HG02610 (cell line): ENCODE data around the gene RFPL3.
"Not testable (repeated sequence)": the region's sequence is repeated elsewhere in the genome, so short reads cannot be mapped to it uniquely, and the experiment has no call there.

Source experiments
- ATAC-seq: cut with Tn5 transposase; IDR thresholded peaks from one replicate; pipeline ENCODE4 v1.9.1; 2021; ENCODE audit warnings: mild to moderate bottlenecking, moderate library complexity; ENCODE audit not compliant: unreplicated experiment

The RFPL3 gene

DNA sequence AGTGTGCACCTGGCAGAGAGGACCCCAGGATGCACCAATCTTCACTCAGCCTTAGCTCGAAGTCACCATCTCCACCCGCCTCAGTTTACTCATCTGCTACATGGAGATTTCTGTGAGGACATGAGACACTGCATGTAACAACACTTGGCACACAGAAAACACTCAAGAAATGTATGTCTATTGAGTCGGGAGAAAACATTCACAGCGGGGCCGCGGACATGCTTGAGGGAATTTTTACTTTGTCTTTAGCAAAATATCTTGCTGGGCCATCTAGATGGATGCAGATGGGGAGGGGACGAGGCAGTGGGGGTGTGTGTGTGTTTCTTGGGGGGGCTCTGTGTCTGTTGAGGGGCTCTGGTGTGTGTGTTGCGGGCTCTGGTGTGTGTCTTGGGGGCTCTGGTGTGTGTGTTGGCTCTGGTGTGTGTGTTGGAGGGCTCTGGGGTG, 28.4 kb upstream of the RFPL3 start:
- ATAC-seq, result no peak

DNA sequence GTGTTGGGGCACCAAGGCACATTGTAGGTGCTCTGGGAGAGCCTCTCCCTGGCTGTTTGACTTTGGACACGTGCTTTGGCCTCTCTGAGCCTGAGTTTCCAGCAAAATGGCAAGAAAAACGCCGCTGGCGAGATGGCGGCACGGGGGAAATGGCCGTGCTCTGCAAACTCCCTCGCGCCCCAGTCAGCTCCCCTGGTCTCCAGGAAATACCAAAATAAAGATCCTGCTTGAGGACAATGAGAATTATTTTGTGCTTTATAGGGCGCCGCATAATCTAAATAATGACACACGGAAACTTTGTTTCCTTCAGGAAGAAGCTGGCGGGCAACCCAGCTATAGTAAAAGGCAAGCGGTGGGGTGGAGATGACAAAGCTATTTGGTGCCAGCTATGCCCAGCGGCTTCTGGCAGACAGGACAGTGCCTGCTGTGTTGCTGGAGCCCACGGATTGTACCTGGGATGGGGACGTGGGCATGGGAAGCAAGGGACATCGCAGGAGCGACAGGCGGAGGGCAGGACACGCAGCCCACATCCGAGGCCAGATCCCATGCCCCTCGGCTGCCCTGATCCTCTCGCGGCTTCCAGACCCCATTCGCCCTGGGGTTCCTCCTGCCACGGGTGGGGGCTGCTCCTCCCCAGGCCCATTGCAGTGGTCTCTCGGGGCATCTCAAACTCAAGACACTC, 26.3 kb upstream of the RFPL3 start:
- no peak for ATAC-seq

DNA sequence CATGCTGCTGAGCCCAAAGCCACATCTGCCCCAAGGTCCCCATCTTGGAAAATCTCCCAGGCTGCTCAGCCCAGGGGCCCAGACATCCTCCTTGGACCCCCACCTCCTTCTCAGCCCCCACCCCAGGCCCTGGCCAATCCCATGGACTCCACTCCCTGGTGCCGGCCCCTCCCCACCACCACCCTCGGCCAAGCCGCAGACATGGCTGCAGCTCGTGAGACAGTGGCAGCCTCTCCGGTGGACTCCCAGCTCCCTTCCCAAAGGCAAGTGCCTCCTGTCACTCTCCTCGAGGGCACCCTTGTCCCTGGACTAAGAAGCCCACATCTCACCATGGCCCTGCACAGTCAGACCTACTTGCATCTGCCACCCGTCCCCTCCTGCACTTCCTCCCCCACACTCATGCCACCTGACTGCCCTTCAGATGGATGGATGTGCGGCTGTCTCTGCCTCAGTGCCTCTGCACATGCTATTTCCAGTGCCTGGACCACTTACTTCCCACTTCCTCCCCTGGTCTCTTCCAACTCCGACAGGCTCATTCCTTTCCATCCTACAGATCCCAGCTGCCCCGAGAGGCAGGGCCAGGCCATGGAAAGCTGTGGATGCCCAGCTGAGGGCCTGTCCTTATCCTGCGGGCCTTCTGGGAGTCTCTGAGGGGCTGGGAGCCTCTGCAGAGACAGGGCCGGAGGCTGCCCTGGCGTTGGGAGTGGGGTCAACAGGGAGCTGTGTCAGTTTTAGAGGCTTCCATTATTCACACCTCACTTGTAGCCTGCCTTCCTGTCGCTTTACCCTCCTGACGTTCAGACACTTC, 25.5 kb upstream of the RFPL3 start:
- ATAC-seq, result no peak

DNA sequence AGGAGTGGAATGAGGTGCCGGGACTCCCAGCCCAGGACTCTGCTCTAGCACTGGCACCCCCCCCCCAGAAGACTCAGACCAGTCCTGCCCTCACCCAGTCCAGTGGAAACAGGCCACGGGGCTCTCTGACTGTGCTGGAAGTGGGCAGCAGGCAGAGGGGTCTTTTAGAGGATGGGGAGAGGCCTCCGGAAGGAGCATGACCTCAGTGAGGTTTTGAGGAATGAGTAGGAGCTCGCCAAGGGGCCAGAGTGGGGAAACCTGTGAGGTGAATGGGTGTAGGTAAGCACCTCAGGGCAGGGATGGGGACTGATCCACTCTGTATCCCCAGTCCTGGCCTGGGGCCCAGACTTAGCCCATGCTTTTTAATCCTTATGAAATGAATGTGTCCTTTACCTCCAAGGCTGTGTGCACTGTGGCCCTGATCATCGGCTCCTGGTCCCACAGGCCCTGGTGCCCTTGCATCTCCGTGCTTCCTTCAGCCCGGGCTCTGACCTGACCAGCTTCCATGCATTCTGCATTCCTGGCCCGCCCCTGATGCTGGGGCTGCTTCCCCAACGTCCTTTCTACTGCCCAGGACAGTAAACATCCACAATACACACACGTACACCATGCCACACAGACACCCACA, 24.4 kb upstream of the RFPL3 start:
- no peak for ATAC-seq

DNA sequence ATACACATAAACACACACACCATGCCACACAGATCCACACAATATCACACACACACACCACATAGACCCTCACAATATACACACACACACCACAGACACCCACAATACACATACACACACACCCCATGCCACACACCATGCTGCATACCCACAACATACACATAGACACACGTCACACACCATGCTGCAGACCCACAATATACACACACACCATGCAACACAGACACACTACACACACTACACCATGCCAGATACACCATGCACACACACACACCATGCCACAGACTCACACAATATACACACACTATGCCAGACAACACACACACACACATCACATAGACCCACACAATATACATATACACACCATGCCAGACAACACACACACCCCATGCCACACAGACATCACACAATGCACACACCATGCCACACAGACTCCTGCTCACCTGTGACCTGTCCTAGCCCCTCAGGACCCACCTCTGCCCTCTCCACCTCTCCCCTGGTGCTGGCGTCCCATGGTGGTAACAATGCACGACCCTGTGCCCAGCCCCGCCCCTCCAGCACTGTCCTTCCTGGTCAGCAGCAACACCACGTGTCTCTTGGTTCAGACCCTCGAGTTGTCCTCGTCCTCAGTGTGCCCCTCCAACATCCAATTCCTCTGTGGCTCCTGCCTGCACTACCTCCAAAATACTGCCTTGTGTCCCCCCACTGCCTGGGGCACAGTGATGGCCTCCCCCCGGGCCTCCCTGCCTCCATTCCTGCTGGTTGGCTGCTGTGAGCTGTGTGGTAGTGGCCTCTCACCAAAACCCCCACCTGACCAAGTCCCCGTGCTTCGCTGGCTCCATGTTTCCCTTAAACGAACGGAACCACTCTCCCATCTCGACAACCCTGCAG, 23.7 kb upstream of the RFPL3 start:
- ATAC-seq, result no peak

DNA sequence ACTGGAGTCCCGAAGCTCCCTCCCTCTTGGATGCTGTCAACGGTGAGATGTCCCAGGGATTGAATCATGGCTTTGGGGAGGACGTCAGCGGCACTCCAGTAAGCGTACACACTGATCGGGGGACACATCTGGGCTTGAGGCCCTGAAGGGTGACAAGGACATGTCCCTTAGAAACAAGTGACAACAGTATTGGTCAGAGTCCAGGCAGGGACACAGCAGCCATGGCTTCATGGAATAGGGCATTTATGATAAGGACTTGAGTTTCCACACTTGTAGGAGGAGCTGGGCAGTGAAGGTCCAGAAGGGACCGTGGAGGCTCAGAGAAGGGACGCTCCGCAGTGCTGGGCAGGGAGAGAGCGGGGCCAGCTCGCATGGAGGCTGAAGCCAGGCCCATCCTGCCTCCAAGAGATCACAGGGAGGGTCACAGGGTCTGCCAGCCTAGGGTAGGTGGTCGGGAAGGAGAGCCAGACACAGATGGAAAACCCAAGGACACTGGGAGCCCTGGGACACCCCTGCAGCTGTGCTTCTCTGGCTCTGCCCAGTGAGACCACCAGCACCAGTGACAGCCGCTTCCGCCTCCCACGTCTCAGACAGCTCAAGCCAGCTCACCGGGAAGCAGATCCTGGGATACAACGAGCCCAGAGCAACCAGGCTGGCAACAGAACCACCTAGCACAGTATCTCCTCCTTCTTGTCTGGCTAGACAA, 22.9 kb upstream of the RFPL3 start:
- ATAC-seq, result no peak

DNA sequence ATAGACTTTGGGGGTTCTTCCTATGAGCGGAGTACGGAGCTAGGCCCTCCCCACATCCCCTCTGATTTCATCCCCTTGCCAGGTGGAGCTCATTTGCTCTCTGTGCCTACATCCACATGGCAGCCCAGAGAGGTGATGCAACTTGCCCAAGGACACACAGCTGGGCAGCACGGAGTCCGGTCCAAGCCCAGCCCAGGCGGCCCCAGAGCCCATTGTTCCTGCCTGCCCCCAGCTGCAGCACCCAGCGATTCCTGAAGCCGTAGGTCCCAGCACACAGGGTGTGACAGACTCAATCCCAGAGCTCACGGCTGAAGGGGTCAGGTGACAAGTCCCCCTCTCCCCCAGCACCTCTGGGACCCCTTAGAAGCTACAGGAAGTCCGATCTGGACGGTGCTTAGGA, 22.2 kb upstream of the RFPL3 start:
- ATAC-seq, result no peak

DNA sequence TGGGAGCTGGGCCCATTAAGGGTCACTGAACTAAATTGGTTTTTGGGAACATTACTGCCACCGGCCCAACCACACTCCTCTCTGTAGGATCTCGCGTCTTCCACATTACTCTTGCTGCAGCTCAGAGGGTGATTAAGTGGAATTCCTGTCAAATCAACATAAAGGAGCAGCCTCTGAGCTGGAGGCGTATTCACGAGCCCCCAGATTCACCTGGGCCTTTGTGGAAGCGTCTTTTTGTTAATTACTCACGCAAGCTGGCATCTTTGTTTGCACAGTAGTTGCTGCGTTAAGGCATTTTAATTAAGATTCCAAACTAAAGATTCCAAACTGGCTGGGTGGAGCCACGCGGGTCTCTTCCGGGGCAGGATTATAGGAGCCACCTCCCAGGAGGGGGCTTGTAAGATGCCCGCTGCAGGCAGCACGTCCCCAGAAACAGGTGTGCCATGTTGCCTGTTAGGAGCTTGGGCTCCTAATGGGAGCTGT, 21.5 kb upstream of the RFPL3 start:
- no peak for ATAC-seq

DNA sequence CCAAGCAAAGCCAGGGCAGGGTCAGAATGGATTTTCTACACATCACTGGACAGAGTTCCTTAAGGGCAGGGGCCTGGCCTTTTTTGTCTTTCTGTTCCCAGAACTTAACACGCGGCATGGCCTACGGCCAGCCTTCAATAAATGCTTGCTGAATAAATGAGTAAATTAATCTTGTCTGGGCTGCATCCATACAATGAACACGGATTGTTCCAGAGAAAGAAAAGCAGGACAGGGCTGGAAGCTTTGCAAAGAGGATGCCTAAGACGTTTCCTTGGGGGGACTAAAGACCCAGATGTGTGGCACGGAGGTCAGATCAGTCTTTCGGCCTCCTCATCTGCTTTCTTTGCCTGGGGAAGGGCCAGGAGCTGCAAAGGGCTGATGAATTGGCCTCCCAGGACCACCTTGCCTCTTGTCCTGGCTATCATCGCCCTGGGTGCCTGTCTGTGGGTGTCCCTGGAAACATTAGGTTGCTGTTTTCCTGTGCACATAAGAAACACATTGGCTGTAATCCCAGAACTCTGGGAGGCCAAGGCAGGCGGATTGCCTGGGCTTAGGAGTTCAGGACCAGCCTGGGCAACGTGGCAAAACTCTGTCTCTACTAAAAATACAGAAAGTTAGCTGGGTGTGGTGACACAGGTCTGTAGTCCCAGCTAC, 20.8 kb upstream of the RFPL3 start:
- no peak for ATAC-seq

DNA sequence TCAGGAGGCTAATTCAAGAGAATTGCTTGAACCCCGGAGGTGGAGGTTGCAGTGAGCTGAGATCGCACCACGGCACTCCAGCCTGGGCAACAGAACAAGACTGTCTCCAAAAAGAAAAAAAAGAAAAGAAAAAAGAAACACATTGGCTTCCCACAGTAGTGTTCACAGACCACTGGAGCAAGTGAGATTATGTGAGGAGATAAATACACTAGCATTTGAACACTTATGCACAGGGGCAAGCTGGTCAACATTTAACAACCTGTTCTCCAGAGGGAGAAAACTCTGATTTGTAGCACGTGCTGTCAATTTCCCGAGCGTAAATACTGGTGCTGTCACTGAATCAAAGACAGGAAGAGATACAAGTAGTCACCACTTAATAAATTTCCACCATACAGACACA, 20.2 kb upstream of the RFPL3 start:
- not testable (repeated sequence) for ATAC-seq

DNA sequence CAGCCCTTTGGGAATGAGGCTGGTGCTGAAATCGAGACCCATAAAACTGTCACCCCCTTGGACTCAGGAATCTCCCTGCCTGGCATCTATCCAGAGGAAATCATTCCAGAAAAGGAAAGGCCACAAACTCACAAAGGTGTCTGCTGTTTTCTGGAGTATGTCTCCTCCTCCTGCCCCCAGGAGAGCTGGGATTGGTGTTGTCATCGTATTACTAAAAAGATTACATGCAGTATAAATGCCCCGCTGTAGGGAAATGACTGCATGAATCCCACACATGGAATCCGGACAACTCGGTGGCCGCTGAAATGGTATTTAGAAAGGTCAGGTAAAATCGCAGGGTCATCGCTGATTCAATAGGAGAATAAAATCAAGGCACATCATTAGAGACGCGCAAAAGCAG, 18.9 kb upstream of the RFPL3 start:
- ATAC-seq, result no peak

DNA sequence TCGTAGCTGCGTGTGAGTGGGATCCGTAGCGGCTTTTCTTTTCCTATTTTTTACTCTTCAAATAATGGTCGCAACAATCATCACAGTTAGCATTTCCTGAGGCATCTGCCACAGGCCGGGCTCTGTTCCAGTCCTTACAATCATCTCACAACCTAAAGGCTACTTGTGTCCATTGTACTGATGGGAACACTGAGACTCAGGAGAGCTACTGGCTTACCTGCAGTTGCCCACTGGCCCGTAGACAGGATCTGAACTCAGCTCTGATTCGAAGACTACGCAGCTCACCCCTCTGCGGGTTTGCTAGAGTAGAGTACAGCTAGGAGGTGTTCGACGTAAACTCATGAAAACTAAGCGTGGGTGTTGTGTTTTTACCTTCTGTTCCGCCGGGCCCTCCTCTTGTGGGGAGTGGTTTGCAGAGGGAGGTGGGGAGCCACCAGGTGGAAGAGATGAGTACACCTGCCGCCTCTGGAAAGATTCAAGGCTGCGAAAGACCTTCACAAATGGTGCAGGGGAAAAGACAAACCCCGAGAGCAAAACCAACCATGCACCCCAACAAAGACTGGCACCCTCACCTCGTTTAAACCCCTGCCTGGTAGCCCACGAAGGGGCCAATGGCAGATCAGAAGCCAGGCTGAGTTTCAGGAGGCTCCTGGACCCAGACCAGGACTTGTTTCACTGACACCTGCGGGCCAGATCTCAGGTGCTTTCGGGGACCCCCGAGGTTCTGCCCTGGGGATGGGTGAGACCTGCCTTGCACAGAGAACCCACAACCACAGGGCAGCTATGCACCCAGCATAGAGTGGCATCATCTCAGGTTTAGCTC, 18.3 kb upstream of the RFPL3 start:
- no peak for ATAC-seq

DNA sequence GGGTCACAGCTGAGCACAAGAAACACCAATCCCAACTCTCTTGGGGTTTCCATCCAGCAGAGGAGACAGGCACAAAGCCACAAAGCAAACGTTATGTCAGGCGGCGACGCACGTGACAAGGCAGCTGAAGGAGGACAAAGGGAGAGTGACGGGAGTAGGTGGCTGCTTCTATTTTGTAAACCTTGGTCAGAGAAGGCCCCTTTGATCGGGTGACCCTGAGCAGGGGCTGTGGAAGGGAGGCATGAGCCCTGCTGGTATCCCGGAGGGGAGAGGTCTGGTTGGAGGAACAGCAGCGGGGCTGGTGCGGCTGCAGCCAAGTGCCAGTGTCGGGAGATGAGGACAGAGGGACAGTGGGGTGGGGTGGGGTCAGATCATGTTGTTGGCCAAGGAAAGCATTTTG, 17.3 kb upstream of the RFPL3 start:
- ATAC-seq, result no peak

DNA sequence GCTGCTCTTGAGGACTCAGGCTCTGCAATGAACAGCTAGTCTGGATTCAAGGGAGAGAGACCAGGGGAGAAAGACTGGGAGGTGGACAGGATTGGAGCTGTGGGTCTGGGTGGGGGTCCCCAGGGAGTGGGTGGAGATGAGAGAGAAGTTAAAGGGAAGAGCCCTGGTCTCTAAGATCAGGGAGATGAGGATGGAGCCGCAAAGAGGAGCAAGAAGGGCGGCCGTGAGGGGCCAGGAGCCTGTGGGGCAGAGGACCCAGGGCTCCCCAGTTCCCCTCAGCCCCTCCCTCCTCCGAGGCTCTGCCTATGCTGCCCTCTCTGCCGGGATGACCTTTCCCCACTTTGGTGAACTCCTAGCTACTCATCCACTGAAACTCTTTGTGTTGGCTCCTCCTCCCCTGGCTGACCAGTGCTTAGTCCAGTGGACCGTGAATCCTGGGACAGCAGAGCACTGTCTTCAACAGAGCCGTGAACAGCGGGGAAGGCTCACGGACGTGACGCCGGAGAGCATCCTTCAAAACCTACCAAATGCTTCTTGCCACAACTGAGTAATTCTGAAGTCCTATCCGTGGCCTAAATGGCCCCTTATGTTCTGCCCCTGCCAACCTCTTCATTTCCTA, 16.4 kb upstream of the RFPL3 start:
- no peak for ATAC-seq

DNA sequence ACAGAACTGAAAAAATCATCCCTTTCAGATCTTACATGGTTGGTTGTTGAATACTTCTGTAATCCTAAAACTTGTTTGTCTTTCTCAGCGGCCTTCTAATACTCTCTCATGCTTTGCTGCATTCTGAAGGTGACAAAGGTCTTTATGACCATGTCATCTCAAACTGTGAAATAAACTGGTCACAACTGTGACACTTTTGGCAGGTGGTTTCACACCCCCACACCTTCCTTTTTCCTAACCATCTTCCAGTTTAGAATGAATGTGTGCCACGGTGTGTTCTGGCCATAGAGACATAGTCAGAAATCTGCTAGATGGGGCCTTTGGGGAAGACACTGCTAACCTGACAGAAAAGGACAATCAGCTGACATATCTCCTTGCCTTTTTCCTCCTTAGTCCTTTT, 14.7 kb upstream of the RFPL3 start:
- ATAC-seq, result no peak

DNA sequence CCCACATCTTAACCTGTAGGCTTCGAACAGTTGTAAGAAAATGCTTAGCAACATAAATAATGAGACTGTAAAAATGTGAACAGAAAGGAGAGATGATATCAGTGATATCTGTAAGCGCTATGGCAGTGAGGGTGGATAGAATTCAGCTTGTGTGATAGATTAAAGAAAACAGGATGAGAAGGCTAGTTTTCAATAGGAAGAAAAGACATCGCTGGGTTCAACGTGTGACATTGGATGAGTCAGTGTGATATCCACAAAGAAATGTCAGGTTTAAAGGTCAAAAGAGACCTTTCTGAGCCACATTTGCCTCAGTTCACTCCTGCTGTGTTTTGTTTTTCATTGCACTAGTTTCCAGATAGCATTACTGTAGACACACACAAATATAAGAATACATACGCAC, 13.7 kb upstream of the RFPL3 start:
- ATAC-seq, result no peak

DNA sequence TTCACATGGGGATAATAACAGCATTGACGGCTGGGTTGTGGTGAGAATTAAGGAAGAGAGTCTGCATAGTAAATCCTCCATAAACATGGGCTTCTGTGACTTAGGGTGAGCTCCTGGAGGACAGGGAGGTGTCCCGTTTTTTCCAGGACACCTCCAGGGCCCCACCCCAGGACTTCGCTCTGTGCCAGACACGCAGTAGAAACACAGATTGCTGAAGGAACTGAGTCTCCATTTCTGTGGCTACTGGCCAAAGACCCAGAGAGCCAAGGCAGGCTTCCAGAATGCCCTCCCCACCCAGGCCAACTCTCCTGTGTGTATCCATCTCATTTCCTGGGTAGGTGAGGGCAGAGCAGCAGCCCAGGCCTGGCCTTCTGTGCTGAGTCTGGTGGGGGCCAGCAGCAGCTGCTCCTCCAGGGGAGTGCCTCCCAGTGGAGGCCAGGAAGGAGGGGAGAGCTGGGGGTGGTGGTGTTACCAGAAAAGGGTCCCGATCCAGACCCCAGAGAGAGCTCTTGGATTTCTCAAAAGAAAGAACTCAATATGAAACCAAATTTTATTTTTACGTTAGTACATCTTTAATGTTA, 9.5 kb upstream of the RFPL3 start:
- no peak for ATAC-seq

DNA sequence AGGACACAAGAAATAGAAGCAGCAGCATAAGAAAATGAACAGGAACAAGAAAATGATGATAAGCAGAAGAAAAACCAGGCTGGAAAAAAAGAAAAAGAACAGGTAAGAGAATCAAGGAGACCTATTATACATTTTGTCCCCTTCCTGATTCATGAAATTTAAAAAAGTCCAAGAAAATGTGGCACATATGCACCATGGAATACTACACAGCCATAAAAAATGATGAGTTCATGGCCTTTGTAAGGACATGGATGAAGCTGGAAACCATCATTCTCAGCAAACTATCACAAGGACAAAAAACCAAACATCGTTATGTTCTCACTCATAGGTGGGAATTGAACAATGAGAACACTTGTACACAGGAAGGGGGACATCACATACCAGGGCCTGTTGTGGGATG, 5.8 kb upstream of the RFPL3 start:
- not testable (repeated sequence) for ATAC-seq
